HG02852 (cell line): ENCODE results near the gene INS.

Experiments
- ATAC-seq: cut with Tn5 transposase; IDR thresholded peaks from one replicate; pipeline ENCODE4 v1.9.1; 2021; ENCODE audit warnings: mild to moderate bottlenecking, moderate library complexity; ENCODE audit not compliant: unreplicated experiment

The INS gene

DNA sequence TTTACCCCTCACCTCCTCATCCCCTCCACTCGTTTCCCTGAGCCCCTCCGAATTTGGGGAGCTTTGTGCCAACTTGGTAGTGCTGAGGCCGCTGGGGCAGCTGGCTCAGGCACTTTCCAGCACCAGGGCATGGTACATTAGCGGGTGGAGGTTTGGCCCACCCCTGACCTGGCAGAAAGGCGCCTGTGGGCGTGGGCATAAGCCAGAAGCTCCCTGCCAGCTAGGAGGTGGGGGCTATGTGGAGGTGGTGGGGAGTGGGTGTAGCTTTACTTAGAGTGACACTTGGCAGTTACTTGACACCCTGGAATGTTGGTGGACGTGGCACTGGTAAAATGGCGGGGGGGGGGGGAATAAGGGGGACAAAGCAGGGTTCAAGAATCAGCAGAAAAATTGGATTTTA is 11.5 kb downstream of the INS start:
- ATAC-seq = no peak

DNA sequence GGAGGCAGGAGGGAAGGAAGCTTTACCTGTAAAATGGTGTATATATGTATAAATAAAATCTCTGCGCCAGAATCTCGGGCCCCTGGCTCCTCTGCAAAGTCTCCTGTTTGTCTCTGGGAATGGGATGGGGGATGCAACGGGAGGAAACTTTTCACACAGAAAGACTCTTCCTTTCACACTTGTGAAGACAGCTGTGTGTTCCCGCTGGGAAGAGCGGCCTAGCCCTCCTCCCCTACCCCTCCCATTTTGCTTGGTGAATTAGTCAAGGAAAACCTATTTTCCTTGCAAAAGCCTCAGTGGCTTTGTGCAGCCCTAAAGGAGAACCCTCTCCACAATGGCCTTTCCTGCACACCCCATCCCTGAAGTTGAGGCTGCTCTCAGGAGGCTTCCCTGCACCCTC is 12.4 kb downstream of the INS start:
- no peak for ATAC-seq

DNA sequence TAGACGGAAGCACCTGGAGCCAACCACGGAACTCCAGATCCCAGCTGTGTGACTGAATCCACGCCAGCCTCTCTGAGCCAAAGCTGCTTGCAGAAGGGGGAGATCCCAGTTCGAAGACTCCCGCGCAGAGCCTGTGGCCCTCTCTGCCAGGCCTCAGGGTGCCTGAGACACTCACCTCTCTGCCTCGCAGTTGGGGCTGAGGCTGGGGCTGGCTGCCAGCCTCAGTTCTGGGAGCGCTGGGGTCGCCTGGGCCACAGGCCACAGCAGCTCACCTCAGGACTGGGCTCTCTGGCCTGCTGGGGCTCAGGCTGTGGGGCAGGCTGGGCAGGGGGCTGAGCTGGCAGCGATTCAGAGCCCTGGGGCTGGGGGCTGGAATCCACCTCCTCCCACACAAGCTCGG is 13.6 kb downstream of the INS start:
- ATAC-seq = no peak

DNA sequence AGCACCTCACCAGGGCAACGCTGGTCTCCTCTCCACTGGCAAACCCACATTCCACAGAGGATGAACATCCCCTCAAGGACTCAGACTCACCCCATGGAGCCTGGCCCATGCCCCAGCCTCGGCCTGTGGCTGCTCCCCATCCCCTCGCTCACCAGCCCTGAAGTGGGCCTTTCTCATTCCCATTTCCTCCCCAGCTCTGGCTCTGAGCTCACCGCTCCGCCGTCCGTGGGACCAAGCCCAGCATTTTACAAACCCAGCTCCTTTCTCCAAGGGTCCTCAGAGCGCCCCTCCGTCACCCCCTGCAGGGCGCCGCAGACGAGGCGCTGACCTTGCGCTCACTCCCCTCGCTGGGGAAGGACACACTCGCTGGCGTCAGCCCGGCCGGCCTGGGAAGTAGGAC is 15.0 kb downstream of the INS start:
- ATAC-seq = no peak

DNA sequence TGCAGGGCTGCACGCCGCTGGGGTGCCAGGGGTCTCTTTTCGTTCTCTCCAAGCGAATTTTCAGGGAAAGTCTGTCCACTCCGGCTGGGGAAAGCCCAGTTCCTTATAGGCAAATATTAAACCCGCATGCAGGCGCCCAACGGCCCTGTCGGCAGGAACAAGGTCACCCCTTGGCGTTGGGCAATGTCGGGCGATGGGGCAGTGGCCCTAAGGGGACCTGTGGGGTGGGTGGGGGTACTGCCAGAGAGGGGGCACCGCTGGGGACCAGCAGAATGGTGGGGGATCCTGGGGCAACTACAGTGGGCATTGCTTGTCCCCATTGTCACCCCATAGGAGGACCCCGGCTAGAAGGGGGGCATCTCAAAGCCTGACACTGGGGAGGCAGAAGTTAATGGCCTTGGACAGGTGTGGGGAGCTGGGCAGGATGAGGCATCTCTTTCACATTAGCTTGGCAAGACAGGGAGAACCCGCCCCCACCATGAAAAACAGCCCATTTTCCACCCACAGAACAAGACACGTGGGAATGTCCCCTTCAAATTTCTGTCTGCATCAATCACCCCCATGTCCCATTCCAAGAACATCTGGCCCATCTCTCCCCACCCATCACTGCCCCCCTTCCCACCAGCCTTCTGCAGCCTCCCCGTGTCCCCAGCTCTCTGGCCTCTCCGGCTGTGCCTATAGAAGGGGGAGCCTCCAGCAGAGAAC is 16.3 kb downstream of the INS start:
- ATAC-seq = no peak

DNA sequence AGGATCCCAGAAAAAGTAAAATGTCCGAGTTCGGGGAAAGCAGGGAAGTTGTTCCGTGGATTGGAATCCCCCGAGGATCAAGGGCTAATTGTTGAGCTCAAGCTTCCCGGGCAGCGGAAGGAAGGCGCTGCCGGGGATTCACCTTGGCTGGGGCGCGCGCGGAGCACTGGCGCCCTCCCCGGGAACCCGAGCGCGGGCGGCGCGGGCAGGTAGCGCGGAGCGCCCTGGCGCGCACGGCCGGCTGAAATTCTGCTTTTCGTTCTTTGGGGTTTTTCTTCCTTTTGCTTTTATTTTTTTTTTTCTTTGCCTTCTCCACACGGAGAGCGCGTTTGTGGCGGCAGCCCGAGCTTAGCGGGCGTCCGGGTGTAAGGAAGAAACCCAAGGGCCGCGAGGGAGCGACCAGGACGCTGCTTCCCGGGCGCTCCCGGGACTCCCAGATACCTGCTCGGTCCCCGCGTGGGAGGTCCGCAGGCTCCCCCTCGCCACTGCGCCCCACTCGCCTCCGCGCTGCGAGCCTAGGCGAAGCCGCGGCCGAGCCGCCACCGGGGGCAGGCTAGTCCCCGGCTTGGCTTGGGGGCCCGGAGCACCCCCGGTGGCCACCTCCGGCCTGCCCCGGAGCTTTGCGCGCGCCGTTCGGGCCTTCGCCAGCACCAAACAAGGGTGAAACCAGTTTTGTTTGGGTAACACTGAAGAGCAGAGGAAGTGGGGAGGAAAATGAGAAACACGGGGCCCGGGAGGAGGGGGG is 17.0 kb downstream of the INS start:
- no peak for ATAC-seq

DNA sequence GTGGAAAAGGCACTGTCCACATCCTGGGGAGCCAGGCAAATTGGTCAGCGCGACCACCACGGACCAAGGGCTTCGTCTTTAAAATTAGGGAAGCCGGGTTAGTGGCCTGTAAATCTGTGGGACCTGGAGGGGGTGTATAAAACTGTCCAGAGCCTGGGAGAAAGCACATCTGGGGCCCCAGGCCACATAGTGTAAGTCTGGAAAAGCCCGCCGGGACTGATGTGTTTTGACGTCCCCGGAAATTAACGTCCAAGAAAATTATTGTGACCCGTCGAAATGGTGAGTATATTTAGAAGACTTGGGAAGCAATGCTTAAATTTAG is 17.6 kb downstream of the INS start:
- no peak for ATAC-seq

DNA sequence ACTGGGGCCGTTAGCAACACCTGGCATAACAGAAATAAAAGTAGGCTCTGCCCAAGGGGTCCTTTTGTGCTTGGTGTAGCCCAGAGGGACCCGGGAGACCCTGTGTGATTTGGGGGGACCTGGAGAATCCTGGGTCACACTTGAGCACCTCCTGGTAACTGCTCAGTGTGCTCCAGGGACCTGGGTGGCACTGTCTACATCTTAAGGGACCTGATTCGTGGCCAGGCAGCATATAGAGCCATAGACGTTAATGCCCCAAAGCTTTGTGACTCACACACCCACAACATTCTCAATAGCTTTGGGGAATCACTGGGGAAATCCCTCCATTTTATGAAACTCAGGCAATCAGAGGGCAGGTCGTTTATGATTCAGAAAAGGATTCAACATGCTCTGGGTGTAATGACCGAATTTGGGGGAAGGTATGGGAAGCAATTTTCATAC is 18.2 kb downstream of the INS start:
- no peak for ATAC-seq

DNA sequence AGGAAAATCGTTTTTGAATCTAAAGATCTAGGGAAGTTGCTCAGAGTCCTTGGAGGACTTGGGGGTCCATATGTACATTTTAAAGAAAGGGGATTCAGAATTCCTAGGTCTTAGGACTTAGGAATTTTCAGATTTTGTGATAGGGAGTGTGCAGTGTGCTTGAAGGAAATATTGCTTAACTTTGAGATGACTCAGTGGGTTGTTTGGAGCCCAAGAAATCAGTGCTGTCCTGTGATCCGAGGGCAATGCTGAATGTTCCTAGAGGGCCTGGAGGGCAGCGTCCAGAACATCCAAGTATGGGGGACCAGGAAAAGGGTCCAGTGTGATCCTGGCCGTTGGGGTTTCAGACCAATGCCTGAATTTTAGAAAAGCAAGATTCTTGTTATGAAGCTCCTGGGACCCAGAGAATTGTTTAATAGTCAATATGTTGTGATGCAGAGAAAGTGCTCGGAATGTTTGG is 18.7 kb downstream of the INS start:
- ATAC-seq = no peak

DNA sequence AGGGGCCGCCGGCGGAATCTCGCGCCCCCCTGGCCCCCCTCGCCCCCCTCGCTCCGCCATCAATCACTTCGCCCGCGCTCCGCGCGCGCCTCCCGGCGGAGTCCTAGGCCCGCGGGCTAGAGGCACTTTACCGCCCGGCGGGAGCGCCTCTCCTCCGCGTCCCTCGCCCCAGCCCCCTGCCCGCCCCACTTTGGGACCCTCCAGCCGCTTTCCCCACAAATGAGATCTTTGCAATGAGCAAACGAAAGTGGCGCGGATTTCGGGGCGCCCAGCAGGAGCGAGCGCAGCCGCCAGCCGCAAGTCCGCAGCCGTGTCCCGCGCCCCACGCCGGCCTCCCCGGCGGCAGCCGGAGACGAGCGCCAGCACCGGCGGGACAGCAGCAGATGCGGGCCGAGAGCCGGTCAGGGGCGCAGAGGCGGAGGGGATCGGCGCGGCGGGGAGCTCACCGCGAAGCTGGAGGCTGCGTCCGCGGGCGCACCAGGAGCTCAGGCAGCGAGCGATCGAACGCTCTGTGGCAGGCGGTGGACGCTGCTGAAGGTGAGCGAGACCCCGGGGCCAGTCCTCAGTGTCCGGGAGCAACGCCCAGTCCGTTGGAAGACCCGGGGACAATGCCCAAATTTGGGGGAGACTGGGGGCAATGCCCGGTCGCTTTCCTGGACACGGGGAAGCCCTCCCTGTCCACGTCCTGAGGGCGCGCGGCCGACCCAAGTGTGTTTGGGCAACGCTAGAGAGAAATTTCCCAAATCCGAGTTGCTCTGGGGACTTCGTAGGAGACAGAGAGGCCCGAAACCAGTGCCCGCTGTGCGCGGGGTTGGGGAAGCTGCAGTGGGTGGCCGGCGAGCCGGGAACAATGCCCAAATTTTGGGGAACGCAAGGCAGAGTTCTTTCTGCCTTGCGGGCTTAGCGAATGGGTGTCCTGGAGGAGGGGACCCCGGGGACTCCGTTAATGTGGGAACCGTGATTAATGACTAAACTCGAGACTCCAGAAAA is 20.3 kb downstream of the INS start:
- no peak for ATAC-seq

DNA sequence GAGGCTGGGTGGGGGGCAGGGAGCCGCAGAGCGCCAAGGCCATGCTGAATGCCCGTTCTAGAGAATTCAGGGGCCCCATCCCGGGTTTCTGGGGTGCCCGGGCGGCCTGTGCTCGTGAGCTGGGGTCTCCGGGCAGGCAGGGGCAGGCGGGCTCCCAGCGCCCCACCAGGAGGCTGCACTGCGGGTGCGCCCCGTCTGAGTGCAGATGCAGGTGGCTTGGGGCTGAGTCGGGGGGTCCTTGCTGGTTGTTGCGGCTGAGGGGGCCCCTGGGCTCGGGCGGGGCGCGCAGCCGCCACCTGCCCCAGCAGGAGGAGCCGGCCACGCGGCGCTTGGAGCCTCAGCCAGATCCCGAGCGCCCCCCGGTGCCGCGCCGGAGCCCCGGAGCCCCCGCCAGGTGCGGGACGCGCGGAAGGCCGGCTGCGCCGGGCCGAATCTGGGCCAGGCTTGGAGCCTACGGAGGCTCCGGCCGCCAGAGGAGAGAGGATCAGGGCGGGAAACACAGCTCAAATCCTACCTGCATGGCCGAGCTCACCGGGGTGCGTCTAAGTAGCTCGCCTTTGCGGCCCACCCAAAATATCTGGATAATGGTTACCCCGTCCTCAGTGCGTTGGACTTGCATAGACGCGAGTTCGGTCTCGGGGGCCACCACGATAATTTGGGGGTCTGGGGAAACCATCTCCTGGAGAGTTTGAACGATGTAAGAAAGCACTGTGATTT is 21.2 kb downstream of the INS start:
- ATAC-seq = no peak

DNA sequence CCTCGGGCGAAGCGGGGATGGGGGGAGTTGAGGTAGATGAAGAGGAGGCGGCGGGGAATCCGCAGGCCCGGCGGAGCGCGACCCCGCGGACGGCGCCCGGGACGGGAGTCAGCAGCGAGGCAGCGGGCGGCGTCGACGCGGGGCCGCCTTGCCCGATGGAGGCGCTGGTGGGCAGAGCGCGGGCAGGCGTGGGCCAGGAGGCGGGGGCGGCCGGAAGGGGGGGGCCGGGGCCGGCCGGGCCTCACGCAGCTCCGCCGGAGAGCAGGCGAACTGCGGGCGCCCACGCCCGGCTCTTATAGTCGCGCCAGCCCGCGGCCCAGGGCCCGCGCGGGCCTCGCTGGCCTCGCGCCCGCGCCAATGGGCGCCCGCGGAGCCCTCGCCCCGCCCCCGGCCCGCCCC is 21.9 kb downstream of the INS start, which contains the start of gene IGF2:
Gene IGF2 (minus strand): TSS at position 267 of the 399 bp plus-strand sequence. CDS start 3,866 bp downstream, outside the sequence.
- no peak for ATAC-seq

DNA sequence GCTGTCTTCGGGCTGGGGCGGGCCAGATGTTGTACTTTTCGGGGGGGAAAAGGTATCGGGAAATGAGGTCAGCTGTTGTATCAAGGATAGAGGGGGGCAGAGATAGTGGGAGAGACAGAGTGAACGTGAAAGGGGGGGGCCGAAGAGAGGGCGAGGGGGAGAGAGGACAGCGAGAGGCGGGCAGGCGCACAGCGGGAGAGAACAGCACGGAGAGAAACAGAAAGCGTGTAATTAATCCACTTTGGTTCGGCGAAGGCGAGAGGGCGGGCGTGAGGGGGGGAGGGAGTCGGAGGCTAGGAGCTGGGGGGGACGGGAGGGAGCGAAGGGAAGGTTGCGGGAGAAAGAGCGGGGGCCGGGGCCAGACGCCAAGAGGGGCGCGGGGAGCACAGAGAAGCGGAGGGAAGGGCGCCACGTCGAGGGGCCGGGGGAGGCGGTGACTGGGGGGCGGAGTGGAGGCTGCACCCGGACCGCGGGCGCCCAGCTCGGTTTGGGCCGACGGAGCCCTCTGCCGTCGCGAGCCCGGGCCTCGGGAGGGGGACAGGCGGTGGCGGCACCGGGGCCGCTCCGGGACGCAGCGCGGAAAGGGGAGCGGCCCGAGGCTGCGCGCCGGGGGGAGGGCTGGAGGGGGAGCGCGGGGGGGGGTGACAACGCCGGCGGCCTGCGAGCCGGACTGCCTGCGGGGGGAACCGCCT is 22.4 kb downstream of the INS start:
- ATAC-seq = no peak

DNA sequence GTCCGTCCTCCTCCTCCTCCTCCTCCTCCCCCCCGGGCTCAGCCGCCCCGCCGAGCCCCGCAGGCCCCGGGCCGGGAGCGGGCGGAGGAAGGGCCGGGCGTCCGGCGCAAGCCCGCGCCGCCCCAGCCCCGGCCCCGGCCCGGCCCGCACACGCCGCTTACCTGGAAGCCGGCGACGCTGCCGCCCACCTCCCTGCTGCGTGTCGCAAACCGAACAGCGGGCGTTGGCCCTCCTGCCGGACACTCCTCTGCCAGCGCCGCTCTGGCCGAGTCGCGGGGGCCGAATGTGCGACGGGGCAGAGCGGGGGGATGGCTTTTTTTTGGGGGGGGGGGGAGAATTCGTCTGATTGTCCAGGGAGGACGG is 23.0 kb downstream of the INS start:
- ATAC-seq = no peak

DNA sequence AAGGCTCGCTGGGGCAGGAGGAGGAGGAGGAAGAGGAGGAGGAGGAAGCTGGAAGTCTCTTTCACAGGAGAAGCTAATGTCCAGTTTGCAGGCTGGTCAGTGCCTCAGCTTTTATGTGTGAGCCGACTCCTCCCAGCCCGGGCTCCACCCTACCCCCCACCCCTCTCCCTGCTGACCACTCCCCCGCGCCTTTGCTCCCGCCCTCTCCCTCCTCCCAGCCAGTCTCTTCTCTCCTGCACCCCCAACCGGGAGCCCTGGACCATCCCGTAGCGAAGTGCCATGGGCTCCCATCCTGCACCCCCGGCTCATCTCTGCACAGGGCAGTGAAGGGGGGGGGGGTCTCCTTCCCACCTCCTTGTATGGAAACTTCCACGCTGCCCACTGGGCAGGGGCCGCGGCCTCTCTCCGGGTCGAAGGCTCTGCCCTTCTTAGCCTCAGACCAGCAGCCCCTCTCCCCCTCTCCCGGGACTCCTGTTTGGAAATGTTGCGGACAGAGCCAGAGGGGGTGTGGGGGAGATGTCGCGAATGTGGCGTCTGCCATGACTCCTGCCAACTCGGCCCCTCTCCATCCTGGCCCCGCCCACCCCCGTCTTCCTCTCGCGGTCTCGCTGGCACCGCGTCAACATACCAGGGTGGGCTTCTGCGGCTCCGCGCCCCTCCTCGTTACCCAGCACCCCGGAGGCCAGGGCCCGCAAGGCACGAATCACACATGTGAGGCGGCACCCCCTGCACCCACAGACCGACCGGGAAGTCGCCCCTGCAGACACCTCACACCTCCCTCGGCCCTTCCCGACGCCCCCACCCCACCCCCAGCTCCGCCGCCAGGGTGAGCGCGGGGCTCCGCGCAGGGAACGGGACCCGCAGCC is 23.6 kb downstream of the INS start:
- ATAC-seq = no peak

DNA sequence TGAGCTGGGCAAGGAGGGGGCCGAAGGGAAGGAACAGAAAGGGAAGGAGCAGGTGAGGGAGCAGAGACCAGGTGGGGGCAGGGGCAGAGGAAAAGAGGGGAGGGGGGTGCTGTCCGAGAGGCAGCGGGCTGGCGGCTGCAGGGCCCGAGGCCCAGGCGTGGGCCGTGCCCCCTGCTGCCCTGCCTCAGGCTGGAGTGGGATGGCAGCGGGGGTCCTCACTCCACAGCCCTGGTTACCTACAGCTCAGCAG is 24.1 kb downstream of the INS start:
- no peak for ATAC-seq

DNA sequence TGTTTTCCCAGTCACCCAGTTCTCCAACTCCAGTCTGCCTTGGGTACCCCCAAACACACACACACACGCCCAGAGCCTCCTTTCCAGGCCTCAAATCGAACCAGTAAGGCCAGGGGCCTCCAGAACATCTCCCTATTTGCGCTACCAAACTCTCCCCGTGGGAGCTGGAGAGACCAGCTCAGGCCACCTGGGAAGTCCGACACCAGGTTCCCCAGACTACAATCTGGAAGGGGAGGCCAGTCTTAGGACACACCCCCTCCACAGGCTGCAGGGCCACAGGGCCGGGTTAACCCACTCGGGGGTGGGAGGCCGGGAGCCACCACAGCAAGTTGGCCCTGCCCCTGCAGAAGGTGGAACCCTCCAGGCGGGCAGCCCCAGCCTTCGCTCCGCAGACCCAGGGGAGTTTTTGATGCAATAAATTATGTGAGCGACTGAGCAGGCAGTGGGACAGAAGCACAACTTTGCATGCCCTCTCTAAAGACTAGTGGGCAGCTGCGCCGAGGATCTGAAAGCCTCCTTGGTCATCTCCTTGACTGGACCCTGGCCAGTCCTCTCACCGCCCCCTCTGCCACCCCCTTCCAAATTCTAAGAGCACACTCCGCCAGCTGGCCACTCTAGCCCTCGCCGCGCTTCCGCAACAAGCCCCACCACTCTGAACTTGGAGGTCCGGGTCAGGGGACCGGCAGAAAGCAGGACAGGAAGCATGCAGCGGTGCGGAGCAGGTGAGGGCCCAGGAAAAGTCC is 24.6 kb downstream of the INS start:
- no peak for ATAC-seq

DNA sequence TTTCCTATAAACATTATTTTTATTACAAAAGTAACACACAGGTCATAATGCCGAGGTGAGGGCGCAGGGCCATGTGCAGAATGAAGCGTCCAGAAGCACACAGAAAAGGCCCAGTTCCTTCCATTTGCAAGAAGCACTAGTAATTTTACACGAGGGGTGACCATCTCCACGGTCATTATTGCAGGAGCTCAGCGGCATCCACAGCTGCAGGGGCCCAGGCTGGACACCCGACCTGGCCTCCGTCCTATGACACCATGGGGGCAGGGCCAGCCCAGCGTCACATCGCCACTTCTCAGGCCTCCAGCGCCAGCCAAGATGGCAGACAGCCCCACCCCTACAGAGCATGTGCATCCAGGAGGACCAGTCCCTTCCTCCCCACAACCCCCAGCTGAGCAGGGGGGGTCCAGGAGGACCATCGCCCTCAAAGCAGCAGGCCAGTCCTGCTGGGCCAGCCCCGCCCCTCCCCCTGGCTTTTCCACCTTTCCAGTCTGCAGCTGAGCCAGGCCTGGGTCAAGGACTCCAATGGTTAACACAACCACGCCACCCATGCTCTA is 25.3 kb downstream of the INS start:
- ATAC-seq = no peak
